Sciatic nerve (tissue), 2 donors: ENCODE results near the gene CNP. TPM values are rescaled to one million over a fixed set of nuclear protein-coding genes. Genes with fewer than 3 reads are reported as not detected.

Experiments
- ATAC-seq: fragments of 200-7000 bp; cut with Tn5 transposase; one replicate; pipeline ENCODE4 v1.9.1; 2020; ENCODE audit warnings: mild to moderate bottlenecking, moderate library complexity
- DNase-seq: peaks from one replicate; pipeline ENCODE4 v3.0.0-alpha.2; 2020; ENCODE audit warnings: low spot score
- intact Hi-C: fragments of 100-400 bp; cut with DNase I; formaldehyde crosslinking; loops from one replicate; pipeline ENCODE4 v1.14.2; 2022
- total RNA-seq: library from RNA; stranded (reverse); fragmentation: NEBNext Ultra II Directional; extraction: Animal tissue kit (Norgen Biotek cat#: 25700); gene quantifications from one replicate; pipeline ENCODE4 v1.2.1, GENCODE V29; 2021
- donor health status: DM: no; HTN: no; CAD: no.
- donor health status: DM: no; HTN: no; CAD: no.

CNP gene
- total RNA-seq, 1 donor from 2014 or later = 393 TPM

GRCh38 chr17:41939044-41939692 is 27.4 kb upstream of the CNP start:
- DNase-seq (no peak), ATAC-seq (no peak)
- intact Hi-C loops = no loop called here

- ATAC-seq = no peak
Measured at GRCh38 chr17:41939693-41940090, 26.9 kb upstream of the CNP start.

GRCh38 chr17:41941168-41941567 is 25.4 kb upstream of the CNP start:
- DNase-seq (no peak), ATAC-seq (no peak)
- intact Hi-C loops = no loop called here

More at GRCh38 chr17:41939693-41940090, 26.9 kb upstream of the CNP start:
- intact Hi-C loops = no loop called here
- DNase-seq = no peak

GRCh38 chr17:41942626-41943373 is 23.8 kb upstream of the CNP start:
- intact Hi-C loops = no loop called here
- DNase-seq (no peak), ATAC-seq (no peak)

- DNase-seq (no peak), ATAC-seq (no peak)
- intact Hi-C loops = no loop called here
Measured at GRCh38 chr17:41943492-41943891, 23.1 kb upstream of the CNP start.

- DNase-seq = no peak
- intact Hi-C loops = no loop called here
- no peak for ATAC-seq
Measured at GRCh38 chr17:41944943-41945342, 21.7 kb upstream of the CNP start.

GRCh38 chr17:41948762-41949460 is 17.7 kb upstream of the CNP start:
- no peak for ATAC-seq
- intact Hi-C loops = no loop called here
- DNase-seq = no peak

- DNase-seq = no peak
- intact Hi-C loops = no loop called here
- no peak for ATAC-seq
Measured at GRCh38 chr17:41956522-41956921, 10.1 kb upstream of the CNP start.

- ATAC-seq (no peak), DNase-seq (no peak)
- intact Hi-C loops = no loop called here
Measured at GRCh38 chr17:41957031-41957868, 9.3 kb upstream of the CNP start.

GRCh38 chr17:41957869-41958439 is 8.6 kb upstream of the CNP start:
- ATAC-seq = no peak
- no peak for DNase-seq
- intact Hi-C loops = no loop called here

- DNase-seq (no peak), ATAC-seq (peak; percentile 4)
- intact Hi-C loops = no loop called here
Measured at GRCh38 chr17:41959030-41959335, 7.6 kb upstream of the CNP start.

- DNase-seq (no peak), ATAC-seq (peak; percentile 65)
- intact Hi-C loops = loop anchor here (5.0 kb wide), 1 partner anchor 158 kb away; no protein-coding TSS in a partner anchor
Measured at GRCh38 chr17:41959336-41960095, 7.1 kb upstream of the CNP start.

- intact Hi-C loops = loop anchor here (5.0 kb wide), 1 partner anchor 155 kb away; no protein-coding TSS in a partner anchor
- ATAC-seq = no peak
- DNase-seq = no peak
Measured at GRCh38 chr17:41962111-41962510, 4.5 kb upstream of the CNP start.

GRCh38 chr17:41962768-41963434 is 3.7 kb upstream of the CNP start:
- DNase-seq (peak; percentile 87), ATAC-seq (peak; percentile 45)
- intact Hi-C loops = loop anchor here (5.0 kb wide), 1 partner anchor 154 kb away; no protein-coding TSS in a partner anchor

GRCh38 chr17:41965694-41966462 is 717 bp upstream of the CNP start:
- intact Hi-C loops = loop anchor here (2.0 kb wide), 1 partner anchor 43 kb away; no protein-coding TSS in a partner anchor
- DNase-seq (no peak), ATAC-seq (peak; percentile 17)

- peak; percentile 57 for ATAC-seq
- peak; percentile 87 for DNase-seq
- intact Hi-C loops = loop anchor here (2.0 kb wide), 1 partner anchor 41 kb away; no protein-coding TSS in a partner anchor
Measured at GRCh38 chr17:41967141-41967920, 736 bp downstream of the CNP start.
